GM12873 (cell line): ENCODE results near the gene TTC9B.

Experiments
- TF ChIP-seq, protein P1 (sequence below): IDR thresholded peaks from 2 replicates; pipeline ENCODE4 v1.5.1; 2012; ENCODE audit warnings: low read depth, mild to moderate bottlenecking, moderate library complexity, low read length, control low read depth; ENCODE audit not compliant: insufficient read depth; ENCODE audit errors: missing control alignments

Gene TTC9B

GRCh38 chr19:40216777-40217026 lies 1.5 kb downstream of the TTC9B start:
- TF ChIP-seq, protein P1, sequence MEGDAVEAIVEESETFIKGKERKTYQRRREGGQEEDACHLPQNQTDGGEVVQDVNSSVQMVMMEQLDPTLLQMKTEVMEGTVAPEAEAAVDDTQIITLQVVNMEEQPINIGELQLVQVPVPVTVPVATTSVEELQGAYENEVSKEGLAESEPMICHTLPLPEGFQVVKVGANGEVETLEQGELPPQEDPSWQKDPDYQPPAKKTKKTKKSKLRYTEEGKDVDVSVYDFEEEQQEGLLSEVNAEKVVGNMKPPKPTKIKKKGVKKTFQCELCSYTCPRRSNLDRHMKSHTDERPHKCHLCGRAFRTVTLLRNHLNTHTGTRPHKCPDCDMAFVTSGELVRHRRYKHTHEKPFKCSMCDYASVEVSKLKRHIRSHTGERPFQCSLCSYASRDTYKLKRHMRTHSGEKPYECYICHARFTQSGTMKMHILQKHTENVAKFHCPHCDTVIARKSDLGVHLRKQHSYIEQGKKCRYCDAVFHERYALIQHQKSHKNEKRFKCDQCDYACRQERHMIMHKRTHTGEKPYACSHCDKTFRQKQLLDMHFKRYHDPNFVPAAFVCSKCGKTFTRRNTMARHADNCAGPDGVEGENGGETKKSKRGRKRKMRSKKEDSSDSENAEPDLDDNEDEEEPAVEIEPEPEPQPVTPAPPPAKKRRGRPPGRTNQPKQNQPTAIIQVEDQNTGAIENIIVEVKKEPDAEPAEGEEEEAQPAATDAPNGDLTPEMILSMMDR, result no peak

DNA sequence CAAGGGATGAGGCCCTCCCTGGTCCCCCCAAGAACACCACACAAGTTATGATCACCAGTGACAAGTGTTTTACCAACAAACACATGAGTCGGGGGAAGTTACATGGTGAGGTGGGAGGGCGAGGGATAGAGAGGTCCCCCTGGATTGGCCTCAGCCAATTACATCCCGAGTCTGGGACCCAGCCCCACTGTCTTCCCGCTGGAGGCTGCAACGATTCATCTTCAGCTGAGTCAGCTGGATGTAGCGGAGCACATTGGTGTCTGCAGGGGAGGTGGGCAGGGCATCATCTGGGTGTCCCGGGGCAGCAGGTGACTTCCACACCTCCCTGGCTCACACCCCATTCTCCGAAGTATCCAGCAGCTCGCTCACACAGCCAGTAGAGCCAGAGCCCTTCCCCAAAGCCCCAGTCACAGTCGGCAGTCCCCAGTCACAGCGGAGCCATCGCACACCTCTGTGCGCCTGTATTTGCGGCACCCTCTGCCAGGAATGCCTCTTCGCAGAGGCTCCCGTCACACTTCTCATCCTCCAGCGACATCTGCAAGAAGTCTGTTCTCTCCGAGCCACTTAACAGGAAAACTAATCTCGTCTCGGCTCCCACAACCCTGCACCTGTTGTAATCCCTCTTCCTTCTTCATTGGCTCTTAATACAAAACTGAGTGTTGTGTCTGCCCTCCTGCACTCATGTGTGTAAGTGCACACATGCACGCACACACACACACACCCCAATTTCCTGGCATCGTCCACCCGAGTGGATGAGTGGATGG lies 2.0 kb downstream of the TTC9B start:
- TF ChIP-seq, protein P1, result no peak

GRCh38 chr19:40214936-40215335 lies 3.2 kb downstream of the TTC9B start:
- TF ChIP-seq, protein P1, result no peak

DNA sequence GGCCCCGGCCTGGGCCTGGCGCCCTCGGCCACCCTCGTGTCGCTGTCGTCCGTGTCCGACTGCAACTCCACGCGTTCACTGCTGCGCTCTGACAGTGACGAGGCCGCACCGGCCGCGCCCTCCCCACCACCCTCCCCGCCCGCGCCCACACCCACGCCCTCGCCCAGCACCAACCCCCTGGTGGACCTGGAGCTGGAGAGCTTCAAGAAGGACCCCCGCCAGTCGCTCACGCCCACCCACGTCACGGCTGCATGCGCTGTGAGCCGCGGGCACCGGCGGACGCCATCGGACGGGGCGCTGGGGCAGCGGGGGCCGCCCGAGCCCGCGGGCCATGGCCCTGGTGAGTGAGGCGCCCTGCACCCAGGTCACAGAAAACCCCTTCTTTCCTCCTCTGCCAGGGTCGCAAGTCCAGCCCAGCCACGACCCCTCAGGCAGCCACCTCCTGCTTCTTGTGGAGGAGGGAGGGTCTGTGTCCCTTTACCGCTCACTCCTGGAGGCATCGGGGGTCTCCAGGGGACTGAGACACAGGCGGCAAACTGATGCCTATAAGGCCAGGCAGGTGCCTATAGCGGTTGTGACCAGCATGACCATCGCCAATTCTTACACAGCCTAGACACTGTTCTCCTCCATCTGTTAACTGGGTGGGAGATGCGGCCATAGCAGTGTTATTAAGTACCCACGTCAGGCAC lies 4.2 kb downstream of the TTC9B start:
- TF ChIP-seq, protein P1, result no peak

DNA sequence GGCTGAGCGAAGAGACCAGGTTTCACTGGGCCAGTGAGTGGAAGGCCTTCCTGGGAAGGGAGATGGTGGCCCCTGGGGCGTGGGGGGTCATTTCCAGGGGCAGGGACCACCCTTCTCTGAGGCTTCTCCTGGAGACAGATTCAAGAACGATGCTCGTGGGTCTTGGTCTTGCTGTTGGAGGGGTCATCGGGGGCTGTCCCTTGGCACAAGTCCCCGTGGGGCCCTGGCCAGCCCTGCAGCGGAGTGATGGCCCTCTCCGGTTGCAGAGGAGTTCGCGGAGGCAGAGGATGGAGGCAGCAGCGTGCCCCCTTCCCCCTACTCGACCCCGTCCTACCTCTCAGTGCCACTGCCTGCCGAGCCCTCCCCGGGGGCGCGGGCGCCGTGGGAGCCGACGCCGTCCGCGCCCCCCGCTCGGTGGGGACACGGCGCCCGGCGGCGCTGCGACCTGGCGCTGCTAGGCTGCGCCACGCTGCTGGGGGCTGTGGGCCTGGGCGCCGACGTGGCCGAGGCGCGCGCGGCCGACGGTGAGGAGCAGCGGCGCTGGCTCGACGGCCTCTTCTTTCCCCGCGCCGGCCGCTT lies 4.8 kb downstream of the TTC9B start:
- TF ChIP-seq, protein P1, result no peak

DNA sequence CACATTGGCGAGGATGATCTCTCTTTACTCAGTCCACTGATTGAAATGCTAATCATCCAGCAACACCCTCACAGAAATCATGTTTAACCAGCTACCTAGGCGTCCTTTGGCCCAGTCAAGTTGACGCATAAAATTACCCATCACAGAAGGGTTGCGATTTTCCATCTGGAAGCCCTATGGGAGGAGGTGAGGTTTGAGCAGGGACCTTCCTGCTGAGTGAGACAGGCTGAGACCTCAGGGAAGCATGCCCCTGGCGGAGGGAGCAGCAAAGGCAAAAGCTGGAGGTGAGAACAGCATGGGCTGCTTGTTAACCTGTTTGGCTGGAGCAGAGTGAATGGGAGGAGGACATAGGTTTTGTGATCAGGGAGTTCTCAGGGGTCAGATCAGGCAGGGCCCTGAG lies 7.3 kb downstream of the TTC9B start:
- TF ChIP-seq, protein P1, result no peak

- TF ChIP-seq, protein P1, result no peak
These were observed 9.6 kb downstream of the TTC9B start for GRCh38 chr19:40208602-40209001.
